Right cardiac atrium (tissue), 5 donors: ENCODE results near the gene VEPH1. TPM values are rescaled to one million over a fixed set of nuclear protein-coding genes. Genes with fewer than 3 reads are reported as not detected.

Experiments
- ATAC-seq, 2 donors: fragments of 200-7000 bp; cut with Tn5 transposase; one replicate each; pipeline versions ENCODE4 v1.8.0 to v1.9.1; 2020; ENCODE audit warnings: moderate library complexity in 2 of 2, mild to moderate bottlenecking in 1 of 2
- DNase-seq, 3 donors: peaks; one replicate each; pipeline ENCODE4 v3.0.0-alpha.2; 2020
- H3K27ac ChIP-seq: one replicate; pipeline ENCODE4 v1.5.1; 2013; ENCODE audit warnings: mild to moderate bottlenecking, low read length, control low read depth, moderate library complexity
- H3K27me3 ChIP-seq: one replicate; pipeline ENCODE4 v1.6.1; 2013; ENCODE audit not compliant: control insufficient read depth, insufficient read depth
- H3K4me1 ChIP-seq: one replicate; pipeline ENCODE4 v1.6.1; 2013; ENCODE audit warnings: low read length; ENCODE audit not compliant: control insufficient read depth, insufficient read depth
- H3K4me3 ChIP-seq: one replicate; pipeline ENCODE4 v1.5.1; 2013; ENCODE audit warnings: low read length, control low read depth
- H3K9me3 ChIP-seq: one replicate; pipeline ENCODE4 v1.6.1; 2013; ENCODE audit warnings: low read length; ENCODE audit not compliant: control insufficient read depth
- WGBS: extraction: QIAGEN DNeasy Blood & Tissue Kit; methylation state at CpG from one replicate; pipeline ENCODE4 v1.1.7; 2013; 5-methylcytosine and 5-hydroxymethylcytosine counted together
- intact Hi-C, 4 donors: fragments of 100-400 bp; cut with DNase I; formaldehyde crosslinking; loops; one replicate each; pipeline versions ENCODE4 v1.11.0 to v1.14.0; 2022 to 2023
- polyA plus RNA-seq: library from polyadenylated mRNA; stranded (reverse); fragments of 200-250 nt; gene quantifications from one replicate; pipeline ENCODE4 v1.2.3, GENCODE V29; 2013
- total RNA-seq, 4 donors: library from RNA; stranded (reverse); fragmentation: NEBNext Ultra II Directional; extraction: Animal tissue kit (Norgen Biotek cat#: 25700); gene quantifications; one replicate each; pipeline ENCODE4 v1.2.1, GENCODE V29; 2021
- donor health status: healthy with polysubstance abuse.
- donor health status: DM: no; HTN: yes; CAD: no.
- donor health status: DM: no; HTN: no; CAD: no.
- donor health status: DM: no; HTN: yes; CAD: no; lungs with severe emphysema.
- donor health status: DM: yes; HTN: yes; CAD: no.

VEPH1 gene
- total and polyA plus RNA-seq, 5 donors, result 0.22 to 0.26 (median 0.25) TPM; not detected in 2

GRCh38 chr3:157533298-157534070 lies 30.3 kb upstream of the VEPH1 start:
- intact Hi-C loops, result loop anchor here in 1 of 4 donors (5.0 kb wide), 1 partner anchor 39 kb away; no protein-coding TSS in a partner anchor
- 62% methylated on average over 9 of the region's 9 CpGs for WGBS
- peak in 1 of 2 donors; percentile 45 for ATAC-seq

GRCh38 chr3:157532529-157533297 lies 29.5 kb upstream of the VEPH1 start:
- intact Hi-C loops, result loop anchor here in 1 of 4 donors (5.0 kb wide), 1 partner anchor 40 kb away; no protein-coding TSS in a partner anchor
- H3K27ac ChIP-seq, result no peak overlapping the region
- DNase-seq (no peak), ATAC-seq (peak; percentile 85 to 89)
- whole genome bisulfite sequencing, result 40% methylated on average over 7 of the region's 7 CpGs
- H3K4me3 ChIP-seq, result no peak overlapping the region
- H3K9me3 ChIP-seq, result no peaks in the 10 kb centered on the region
- H3K27me3 ChIP-seq, result no peaks in the 10 kb centered on the region
- H3K4me1 ChIP-seq, result peaks cover 2% of the 10 kb centered on the region

More at GRCh38 chr3:157533298-157534070, 30.3 kb upstream of the VEPH1 start:
- DNase-seq, result no peak
- H3K27me3 ChIP-seq, result no peaks in the 10 kb centered on the region
- H3K9me3 ChIP-seq, result no peaks in the 10 kb centered on the region
- no peak overlapping the region for H3K4me3 ChIP-seq
- peak overlapping the region; percentile 10 for H3K27ac ChIP-seq
- H3K4me1 ChIP-seq, result no peaks in the 10 kb centered on the region

GRCh38 chr3:157531771-157532170 lies 28.6 kb upstream of the VEPH1 start:
- Histone ChIP-seq H3K9me3 (no peaks in the 10 kb centered on the region), H3K4me3 (no peak overlapping the region), H3K27me3 (no peaks in the 10 kb centered on the region), H3K4me1 (peaks cover 2% of the 10 kb centered on the region), H3K27ac (no peak overlapping the region)
- no peak for DNase-seq
- intact Hi-C loops, result loop anchor here in 1 of 4 donors (5.0 kb wide), 1 partner anchor 41 kb away; no protein-coding TSS in a partner anchor
- 54% methylated on average over 4 of the region's 4 CpGs for WGBS
- no peak for ATAC-seq

- no peak for ATAC-seq
- Histone ChIP-seq H3K9me3 (no peaks in the 10 kb centered on the region), H3K27me3 (no peaks in the 10 kb centered on the region), H3K4me3 (no peak overlapping the region), H3K4me1 (peaks cover 2% of the 10 kb centered on the region), H3K27ac (no peak overlapping the region)
- 81% methylated on average over 3 of the region's 3 CpGs for WGBS
- intact Hi-C loops, result loop anchor here in 1 of 4 donors (5.0 kb wide), 1 partner anchor 41 kb away; no protein-coding TSS in a partner anchor
- no peak for DNase-seq
Measured at GRCh38 chr3:157531301-157531660, 28.1 kb upstream of the VEPH1 start.

GRCh38 chr3:157530637-157531300 lies 27.6 kb upstream of the VEPH1 start:
- Histone ChIP-seq H3K4me3 (no peak overlapping the region), H3K9me3 (no peaks in the 10 kb centered on the region), H3K27ac (no peak overlapping the region), H3K27me3 (no peaks in the 10 kb centered on the region), H3K4me1 (peaks cover 2% of the 10 kb centered on the region)
- WGBS, result 79% methylated on average over 5 of the region's 5 CpGs
- ATAC-seq (no peak), DNase-seq (no peak)
- intact Hi-C loops, result loop anchor here in 1 of 4 donors (5.0 kb wide), 1 partner anchor 42 kb away; no protein-coding TSS in a partner anchor

- H3K27ac ChIP-seq, result no peak overlapping the region
- H3K9me3 ChIP-seq, result no peaks in the 10 kb centered on the region
- H3K4me1 ChIP-seq, result peaks cover 2% of the 10 kb centered on the region
- WGBS, result 82% methylated on average over 2 of the region's 2 CpGs
- H3K27me3 ChIP-seq, result no peaks in the 10 kb centered on the region
- ATAC-seq, result no peak
- intact Hi-C loops, result loop anchor here in 1 of 4 donors (5.0 kb wide), 1 partner anchor 43 kb away; no protein-coding TSS in a partner anchor
- H3K4me3 ChIP-seq, result no peak overlapping the region
- no peak for DNase-seq
Measured at GRCh38 chr3:157529751-157530150, 26.5 kb upstream of the VEPH1 start.

- H3K27me3 ChIP-seq, result no peaks in the 10 kb centered on the region
- H3K27ac ChIP-seq, result no peak overlapping the region
- no peak for ATAC-seq
- 95% methylated on average over 2 of the region's 2 CpGs for WGBS
- no peak for DNase-seq
- peaks cover 2% of the 10 kb centered on the region for H3K4me1 ChIP-seq
- H3K4me3 ChIP-seq, result no peak overlapping the region
- no peaks in the 10 kb centered on the region for H3K9me3 ChIP-seq
- intact Hi-C loops, result no loop called here
Measured at GRCh38 chr3:157529085-157529484, 25.9 kb upstream of the VEPH1 start.

GRCh38 chr3:157527131-157527881 lies 24.1 kb upstream of the VEPH1 start:
- WGBS, result 68% methylated on average over 5 of the region's 5 CpGs
- no peak overlapping the region for H3K27ac ChIP-seq
- ATAC-seq (no peak), DNase-seq (no peak)
- H3K9me3 ChIP-seq, result no peaks in the 10 kb centered on the region
- H3K4me1 ChIP-seq, result peaks cover 2% of the 10 kb centered on the region
- H3K27me3 ChIP-seq, result no peaks in the 10 kb centered on the region
- H3K4me3 ChIP-seq, result no peak overlapping the region
- intact Hi-C loops, result no loop called here

- intact Hi-C loops, result no loop called here
- no peak for ATAC-seq
- no peak for DNase-seq
- no peaks in the 10 kb centered on the region for H3K9me3 ChIP-seq
- H3K4me3 ChIP-seq, result no peak overlapping the region
- no peak overlapping the region for H3K27ac ChIP-seq
- no peaks in the 10 kb centered on the region for H3K27me3 ChIP-seq
- peaks cover 2% of the 10 kb centered on the region for H3K4me1 ChIP-seq
- 91% methylated on average over 2 of the region's 2 CpGs for WGBS
Measured at GRCh38 chr3:157526036-157526435, 22.8 kb upstream of the VEPH1 start.

GRCh38 chr3:157523814-157524213 lies 20.6 kb upstream of the VEPH1 start:
- H3K4me1 ChIP-seq, result peaks cover 2% of the 10 kb centered on the region
- intact Hi-C loops, result no loop called here
- no peak for DNase-seq
- H3K27me3 ChIP-seq, result no peaks in the 10 kb centered on the region
- ATAC-seq, result no peak
- WGBS, result 95% methylated on average over 1 of the region's 1 CpG
- H3K9me3 ChIP-seq, result no peaks in the 10 kb centered on the region
- H3K27ac ChIP-seq, result no peak overlapping the region
- no peak overlapping the region for H3K4me3 ChIP-seq
